Skin epidermis (tissue), 12 donors: ENCODE measurements around the gene PGBD5.
"Not testable (repeated sequence)": the region's sequence is repeated elsewhere in the genome, so short reads cannot be mapped to it uniquely, and the experiment has no call there.

Source experiments
- H3K27ac ChIP-seq, 21 experiments: fragments of 200-600 bp; sonication (generic) in 11 of 21; one replicate each; pipeline ENCODE4 v1.5.0; 2020; ENCODE audit warnings: mild to moderate bottlenecking in 3 of 21, inconsistent platforms in 2 of 21, moderate library complexity in 2 of 21
- H3K4me3 ChIP-seq, 7 experiments: fragments of 200-600 bp; sonication (generic) in 2 of 7; one replicate each; pipeline ENCODE4 v1.5.0; 2020; ENCODE audit warnings: inconsistent platforms in 2 of 7, mild to moderate bottlenecking in 2 of 7, moderate library complexity in 1 of 7

Gene PGBD5

GRCh38 chr1:230427094-230427876, 1.2 kb upstream of the PGBD5 start:
- no peak overlapping the region for H3K27ac ChIP-seq
- no peak overlapping the region for H3K4me3 ChIP-seq

GRCh38 chr1:230425252-230426091, 660 bp downstream of the PGBD5 start:
- Histone ChIP-seq H3K4me3 (peak overlapping the region; percentile 9 to 53 (median 30)), H3K27ac (peak overlapping the region in 2 of 21 experiments; percentile 43 to 63)

GRCh38 chr1:230424391-230425251, 1.5 kb downstream of the PGBD5 start:
- Histone ChIP-seq H3K27ac (peak overlapping the region in 2 of 21 experiments; percentile 43 to 63), H3K4me3 (peak overlapping the region in 6 of 7 experiments; percentile 22 to 53 (median 36))

- Histone ChIP-seq H3K27ac (no peak overlapping the region), H3K4me3 (peak overlapping the region in 1 of 7 experiments; percentile 42)
Observed at GRCh38 chr1:230423951-230424350, 2.2 kb downstream of the PGBD5 start.

GRCh38 chr1:230423261-230423660, 2.9 kb downstream of the PGBD5 start:
- H3K27ac ChIP-seq, result no peak overlapping the region
- H3K4me3 ChIP-seq, result peak overlapping the region in 1 of 7 experiments; percentile 42

GRCh38 chr1:230422221-230422981, 3.7 kb downstream of the PGBD5 start:
- no peak overlapping the region for H3K4me3 ChIP-seq
- H3K27ac ChIP-seq, result no peak overlapping the region

GRCh38 chr1:230421481-230421880, 4.7 kb downstream of the PGBD5 start:
- Histone ChIP-seq H3K4me3 (no peak overlapping the region), H3K27ac (no peak overlapping the region)

- H3K27ac ChIP-seq, H3K4me3 ChIP-seq: not testable (repeated sequence)
Observed at GRCh38 chr1:230420372-230420771, 5.8 kb downstream of the PGBD5 start.

GRCh38 chr1:230416430-230416829, 9.7 kb downstream of the PGBD5 start:
- Histone ChIP-seq H3K27ac (no peak overlapping the region), H3K4me3 (no peak overlapping the region)

GRCh38 chr1:230415405-230416132, 10.6 kb downstream of the PGBD5 start:
- H3K27ac ChIP-seq, result no peak overlapping the region
- no peak overlapping the region for H3K4me3 ChIP-seq

GRCh38 chr1:230414694-230415093, 11.4 kb downstream of the PGBD5 start:
- H3K27ac ChIP-seq, result no peak overlapping the region

GRCh38 chr1:230414102-230414501, 12.0 kb downstream of the PGBD5 start:
- no peak overlapping the region for H3K27ac ChIP-seq
- H3K4me3 ChIP-seq, result no peak overlapping the region

More at GRCh38 chr1:230414694-230415093, 11.4 kb downstream of the PGBD5 start:
- no peak overlapping the region for H3K4me3 ChIP-seq

- no peak overlapping the region for H3K27ac ChIP-seq
Observed at GRCh38 chr1:230413061-230413460, 13.1 kb downstream of the PGBD5 start.

GRCh38 chr1:230408971-230409370, 17.2 kb downstream of the PGBD5 start:
- Histone ChIP-seq H3K4me3 (no peak overlapping the region), H3K27ac (no peak overlapping the region)

More at GRCh38 chr1:230413061-230413460, 13.1 kb downstream of the PGBD5 start:
- no peak overlapping the region for H3K4me3 ChIP-seq

- H3K27ac ChIP-seq, result no peak overlapping the region
- no peak overlapping the region for H3K4me3 ChIP-seq
Observed at GRCh38 chr1:230407351-230407750, 18.8 kb downstream of the PGBD5 start.

- not testable (repeated sequence) for H3K4me3 ChIP-seq, H3K27ac ChIP-seq
Observed at GRCh38 chr1:230406727-230407126, 19.4 kb downstream of the PGBD5 start.

- H3K4me3 ChIP-seq, result no peak overlapping the region
- H3K27ac ChIP-seq, result no peak overlapping the region
Observed at GRCh38 chr1:230403442-230403841, 22.7 kb downstream of the PGBD5 start.

GRCh38 chr1:230401763-230402294, 24.3 kb downstream of the PGBD5 start:
- Histone ChIP-seq H3K27ac (no peak overlapping the region), H3K4me3 (no peak overlapping the region)
